K562 (cell line): ENCODE data around the gene PSD2. TPM values are rescaled to one million over a fixed set of nuclear protein-coding genes. Genes with fewer than 3 reads are reported as not detected.

Source experiments
- ARID1B ChIP-seq: fragments of 450-650 bp; IDR thresholded peaks from 2 replicates; pipeline ENCODE4 v1.6.1; 2016; ENCODE audit warnings: antibody characterized with exemption, mild to moderate bottlenecking, inconsistent platforms
- BRF1 ChIP-seq: IDR thresholded peaks from 3 replicates; pipeline ENCODE4 v1.6.1; 2011; ENCODE audit warnings: borderline replicate concordance, mild to moderate bottlenecking; ENCODE audit not compliant: insufficient read length; ENCODE audit errors: extremely low read depth
- CBFB ChIP-seq: sonication (generic); formaldehyde crosslinking; IDR thresholded peaks from 2 replicates; pipeline ENCODE4 v1.4.0; 2020; ENCODE audit warnings: mild to moderate bottlenecking, missing genetic modification reagents
- ELF4 ChIP-seq: fragments of 450-650 bp; formaldehyde crosslinking; IDR thresholded peaks from 2 replicates; pipeline ENCODE4 v1.4.0; 2022; ENCODE audit warnings: missing genetic modification characterization
- FOXK2 ChIP-seq, 2 experiments: fragments of 450-650 bp; IDR thresholded peaks in 1 of 2; conservative IDR thresholded peaks in 1 of 2; 2 replicates each; pipeline ENCODE4 v1.6.1; 2016; ENCODE audit warnings: low read depth in 2 of 2, mild to moderate bottlenecking in 1 of 2
- HDAC1 ChIP-seq, 2 experiments: fragments of 450-650 bp; IDR thresholded peaks; 2 replicates each; pipeline ENCODE4 v1.6.1; 2016 to 2017; ENCODE audit warnings: inconsistent platforms in 1 of 2, mild to moderate bottlenecking in 1 of 2, moderate library complexity in 1 of 2
- HDAC8 ChIP-seq: fragments of 450-650 bp; IDR thresholded peaks from 2 replicates; pipeline ENCODE4 v1.6.1; 2016; ENCODE audit warnings: mild to moderate bottlenecking, missing genetic modification characterization, moderate library complexity, missing compliant biosample characterization
- NBN ChIP-seq: fragments of 450-650 bp; IDR thresholded peaks from 2 replicates; pipeline ENCODE4 v1.6.1; 2016; ENCODE audit warnings: low read depth, mild to moderate bottlenecking
- NELFE ChIP-seq: IDR thresholded peaks from 2 replicates; pipeline ENCODE4 v1.6.1; 2011; ENCODE audit warnings: mild to moderate bottlenecking; ENCODE audit not compliant: insufficient read depth, insufficient read length
- OTX1 ChIP-seq: fragments of 450-650 bp; formaldehyde crosslinking; IDR thresholded peaks from 2 replicates; pipeline ENCODE4 v1.4.0; 2022; ENCODE audit warnings: mild to moderate bottlenecking
- RBM15 ChIP-seq: fragments of 200-400 bp; formaldehyde crosslinking; IDR thresholded peaks from 2 replicates; pipeline ENCODE4 v1.6.1; 2018; ENCODE audit warnings: mild to moderate bottlenecking, low read length, moderate library complexity; ENCODE audit not compliant: insufficient read depth
- SOX6 ChIP-seq: fragments of 450-650 bp; IDR thresholded peaks from 2 replicates; pipeline ENCODE4 v1.6.1; 2014; ENCODE audit warnings: mild to moderate bottlenecking
- SPI1 ChIP-seq: IDR thresholded peaks from 2 replicates; pipeline ENCODE4 v1.6.1; 2011; ENCODE audit warnings: low read depth, low read length, control low read depth, borderline replicate concordance
- TRIM28 ChIP-seq: fragments of 450-650 bp; IDR thresholded peaks from 2 replicates; pipeline ENCODE4 v1.6.1; 2017
- ZBTB8A ChIP-seq: fragments of 450-650 bp; IDR thresholded peaks from 2 replicates; pipeline ENCODE4 v1.6.1; 2018; ENCODE audit warnings: mild to moderate bottlenecking, moderate library complexity; ENCODE audit not compliant: partially characterized antibody
- polyA plus RNA-seq, 8 experiments: library from polyadenylated mRNA; depleted of rRNA in 4 of 8; stranded (reverse) in 5 of 8; unstranded in 3 of 8; fragments of >200 nt; fragmentation: Nextera tagmentation in 2 of 8; fragmentation: Illumina TruSeq in 1 of 8; extraction: Ambion mirVana in 2 of 8; extraction: Trizol in 1 of 8; gene quantifications; 2 replicates each; pipeline versions ENCODE4 v1.2.1 to v1.2.3, GENCODE V29; 2011 to 2014; ENCODE audit warnings: inconsistent platforms in 1 of 8, missing spikeins in 1 of 8
- total RNA-seq, 7 experiments: library from RNA; depleted of rRNA in 6 of 7; stranded (reverse); fragments of >200 nt in 6 of 7; fragmentation: Illumina TruSeq in 2 of 7; extraction: Trizol in 2 of 7; gene quantifications; 2 replicates each; pipeline versions ENCODE4 v1.2.1 to v1.2.3, GENCODE V29; 2011 to 2021; ENCODE audit warnings: low replicate concordance in 1 of 7
- TF ChIP-seq, protein P1 (sequence below): fragments of 450-650 bp; formaldehyde crosslinking; IDR thresholded peaks from 2 replicates; pipeline ENCODE4 v1.4.0; 2020; ENCODE audit warnings: mild to moderate bottlenecking, mixed read lengths
- TF ChIP-seq, protein P2 (sequence below), 2 experiments: fragments of 250-450 bp in 1 of 2; fragments of 450-650 bp in 1 of 2; sonication (Bioruptor Pico) in 1 of 2; IDR thresholded peaks; 2 replicates each; pipeline versions ENCODE4 v1.6.1 to v1.8.0; 2016 to 2021; ENCODE audit warnings: mild to moderate bottlenecking in 2 of 2, moderate library complexity in 2 of 2, missing compliant biosample characterization in 1 of 2, missing genetic modification characterization in 1 of 2
- TF ChIP-seq, protein P3 (sequence below): IDR thresholded peaks from 2 replicates; pipeline ENCODE4 v1.6.1; 2011; ENCODE audit warnings: borderline replicate concordance, low read depth, mild to moderate bottlenecking, moderate library complexity, low read length; ENCODE audit not compliant: insufficient read depth, poor library complexity, severe bottlenecking

PSD2 gene
- total and polyA plus RNA-seq, 9 of the 15 experiments (the other 6 are each of a cell fraction or from before 2014, with no cell fraction given): 0.01 to 0.09 (median 0.04) TPM; not detected in 4

DNA sequence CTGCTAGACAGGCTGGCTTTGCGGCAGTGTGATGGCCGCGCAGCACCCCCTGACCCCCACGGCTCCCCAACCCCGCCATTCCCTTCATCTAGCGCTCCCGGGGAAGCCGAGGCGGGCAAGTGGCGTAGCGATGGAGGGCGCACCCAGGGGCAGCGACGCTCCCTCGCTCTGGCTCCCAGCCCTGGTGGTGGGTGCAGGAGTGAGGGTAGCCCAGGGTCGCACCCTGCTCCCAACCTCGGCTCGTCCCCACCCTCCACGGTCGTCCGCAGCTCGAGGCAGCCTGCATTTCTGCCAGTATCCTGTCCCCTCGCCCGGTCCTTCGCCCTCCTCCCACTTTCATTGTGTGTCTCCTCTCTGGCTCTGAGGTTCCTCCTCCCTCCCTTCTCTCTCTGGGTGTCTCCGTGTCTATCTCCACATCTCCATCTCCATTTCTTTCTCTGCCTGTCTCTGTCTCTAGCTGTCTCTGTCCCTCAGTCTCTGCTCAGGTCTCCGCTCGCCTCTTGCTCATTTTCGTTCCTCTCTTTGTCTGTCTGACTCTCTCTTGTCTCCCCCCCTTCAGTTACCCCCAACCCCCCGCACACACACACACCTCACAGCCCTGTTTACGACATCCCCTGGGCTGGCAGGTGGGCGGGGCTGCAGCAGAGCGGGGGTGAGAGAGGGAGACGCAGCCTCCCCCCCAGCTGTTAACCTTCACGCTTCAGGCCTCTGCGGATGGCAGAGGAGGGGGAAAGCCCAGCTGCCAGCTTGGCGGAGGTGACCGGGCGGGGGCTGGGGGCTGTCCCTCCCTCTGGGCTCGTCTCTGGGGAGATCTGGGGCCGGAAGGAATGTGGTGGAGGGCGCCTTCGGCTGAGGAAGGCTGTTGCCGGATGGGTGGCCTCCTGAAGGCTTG, 48.7 kb upstream of the PSD2 start (continued):
- TF ChIP-seq NELFE (no peak), SOX6 (no peak), ARID1B (peak; percentile 21; the same call in 1 of the 2 replicates), HDAC1 (IDR thresholded peaks at IDR 0.05) (peak in 1 of 2 experiments; percentile 78; a peak in 2 of 4 replicates), ZBTB8A (no peak), BRF1 (no peak), TRIM28 (no peak), CBFB (no peak), SPI1 (no peak), HDAC8 (tag) (no peak), RBM15 (no peak), OTX1 (CRISPR knock-in tag) (0 out of 2 replicates have a peak, but pooled peaks have one; percentile 4), NBN (0 out of 2 replicates have a peak, but pooled peaks have one; percentile 43), FOXK2 (conservative IDR thresholded peaks at IDR 0.05 in 1 of 2, IDR thresholded peaks at IDR 0.05 in 1 of 2; ENCODE audit: low read depth in 2 of 2) (0 out of 4 replicates have a peak, but pooled peaks of 1 of the 2 experiments have one; percentile 28), ELF4 (CRISPR knock-in tag) (no peak)
- TF ChIP-seq, protein P1, sequence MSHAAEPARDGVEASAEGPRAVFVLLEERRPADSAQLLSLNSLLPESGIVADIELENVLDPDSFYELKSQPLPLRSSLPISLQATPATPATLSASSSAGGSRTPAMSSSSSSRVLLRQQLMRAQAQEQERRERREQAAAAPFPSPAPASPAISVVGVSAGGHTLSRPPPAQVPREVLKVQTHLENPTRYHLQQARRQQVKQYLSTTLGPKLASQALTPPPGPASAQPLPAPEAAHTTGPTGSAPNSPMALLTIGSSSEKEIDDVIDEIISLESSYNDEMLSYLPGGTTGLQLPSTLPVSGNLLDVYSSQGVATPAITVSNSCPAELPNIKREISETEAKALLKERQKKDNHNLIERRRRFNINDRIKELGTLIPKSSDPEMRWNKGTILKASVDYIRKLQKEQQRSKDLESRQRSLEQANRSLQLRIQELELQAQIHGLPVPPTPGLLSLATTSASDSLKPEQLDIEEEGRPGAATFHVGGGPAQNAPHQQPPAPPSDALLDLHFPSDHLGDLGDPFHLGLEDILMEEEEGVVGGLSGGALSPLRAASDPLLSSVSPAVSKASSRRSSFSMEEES (CRISPR knock-in tag): no peak
- TF ChIP-seq, protein P2, sequence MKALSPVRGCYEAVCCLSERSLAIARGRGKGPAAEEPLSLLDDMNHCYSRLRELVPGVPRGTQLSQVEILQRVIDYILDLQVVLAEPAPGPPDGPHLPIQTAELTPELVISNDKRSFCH (CRISPR knock-in tag; IDR thresholded peaks at IDR 0.05): no peak
- TF ChIP-seq, protein P2 (tag; IDR thresholded peaks at IDR 0.05): no peak
- TF ChIP-seq, protein P3, sequence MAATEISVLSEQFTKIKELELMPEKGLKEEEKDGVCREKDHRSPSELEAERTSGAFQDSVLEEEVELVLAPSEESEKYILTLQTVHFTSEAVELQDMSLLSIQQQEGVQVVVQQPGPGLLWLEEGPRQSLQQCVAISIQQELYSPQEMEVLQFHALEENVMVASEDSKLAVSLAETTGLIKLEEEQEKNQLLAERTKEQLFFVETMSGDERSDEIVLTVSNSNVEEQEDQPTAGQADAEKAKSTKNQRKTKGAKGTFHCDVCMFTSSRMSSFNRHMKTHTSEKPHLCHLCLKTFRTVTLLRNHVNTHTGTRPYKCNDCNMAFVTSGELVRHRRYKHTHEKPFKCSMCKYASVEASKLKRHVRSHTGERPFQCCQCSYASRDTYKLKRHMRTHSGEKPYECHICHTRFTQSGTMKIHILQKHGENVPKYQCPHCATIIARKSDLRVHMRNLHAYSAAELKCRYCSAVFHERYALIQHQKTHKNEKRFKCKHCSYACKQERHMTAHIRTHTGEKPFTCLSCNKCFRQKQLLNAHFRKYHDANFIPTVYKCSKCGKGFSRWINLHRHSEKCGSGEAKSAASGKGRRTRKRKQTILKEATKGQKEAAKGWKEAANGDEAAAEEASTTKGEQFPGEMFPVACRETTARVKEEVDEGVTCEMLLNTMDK: no peak
- TF ChIP-seq, all 486 proteins: peak for 21
